Body of pancreas (tissue), 4 donors: ENCODE results near the gene F8.

ENCODE experiments used
- CTCF ChIP-seq, 7 experiments: fragments of 450-650 bp in 4 of 7; fragments of 200-600 bp in 3 of 7; sonication (generic) in 3 of 7; IDR thresholded peaks; one replicate each; pipeline ENCODE4 v1.5.1; 2016 to 2019; ENCODE audit warnings: antibody characterized with exemption in 7 of 7
- POLR2A ChIP-seq, 3 donors: fragments of 450-650 bp; IDR thresholded peaks; one replicate each; pipeline ENCODE4 v1.6.1; 2016; ENCODE audit warnings: antibody characterized with exemption in 3 of 3, mild to moderate bottlenecking in 2 of 3

- TF ChIP-seq CTCF (IDR thresholded peaks at IDR 0.05) (no peak), POLR2A (IDR thresholded peaks at IDR 0.05) (no peak)
Observed at GRCh38 chrX:154821523-154821922, 201.0 kb downstream of the F8 start.
